GM13977 (cell line): ENCODE measurements around the gene NMT2.

Experiments
- DNase-seq: peaks from one replicate; pipeline ENCODE4 v3.0.0; 2012; ENCODE audit warnings: low spot score
- in situ Hi-C: fragments of 300-500 bp; cut with MboI; formaldehyde crosslinking; loops from one replicate; pipeline ENCODE4 v1.12.0; 2022; ENCODE audit warnings: low sequenced_read_pairs, low pct_unique_long_range_greater_than_20kb, mixed read lengths, inconsistent platforms; ENCODE audit not compliant: unreplicated experiment
- TF ChIP-seq, protein P1 (sequence below): IDR thresholded peaks from 2 replicates; pipeline ENCODE4 v1.5.1; 2012; ENCODE audit warnings: mild to moderate bottlenecking, control low read depth; ENCODE audit not compliant: insufficient read depth; ENCODE audit errors: extremely low read depth, missing control alignments

The NMT2 gene

GRCh38 chr10:15091418-15091817 is 77.1 kb downstream of the NMT2 start:
- TF ChIP-seq, protein P1, sequence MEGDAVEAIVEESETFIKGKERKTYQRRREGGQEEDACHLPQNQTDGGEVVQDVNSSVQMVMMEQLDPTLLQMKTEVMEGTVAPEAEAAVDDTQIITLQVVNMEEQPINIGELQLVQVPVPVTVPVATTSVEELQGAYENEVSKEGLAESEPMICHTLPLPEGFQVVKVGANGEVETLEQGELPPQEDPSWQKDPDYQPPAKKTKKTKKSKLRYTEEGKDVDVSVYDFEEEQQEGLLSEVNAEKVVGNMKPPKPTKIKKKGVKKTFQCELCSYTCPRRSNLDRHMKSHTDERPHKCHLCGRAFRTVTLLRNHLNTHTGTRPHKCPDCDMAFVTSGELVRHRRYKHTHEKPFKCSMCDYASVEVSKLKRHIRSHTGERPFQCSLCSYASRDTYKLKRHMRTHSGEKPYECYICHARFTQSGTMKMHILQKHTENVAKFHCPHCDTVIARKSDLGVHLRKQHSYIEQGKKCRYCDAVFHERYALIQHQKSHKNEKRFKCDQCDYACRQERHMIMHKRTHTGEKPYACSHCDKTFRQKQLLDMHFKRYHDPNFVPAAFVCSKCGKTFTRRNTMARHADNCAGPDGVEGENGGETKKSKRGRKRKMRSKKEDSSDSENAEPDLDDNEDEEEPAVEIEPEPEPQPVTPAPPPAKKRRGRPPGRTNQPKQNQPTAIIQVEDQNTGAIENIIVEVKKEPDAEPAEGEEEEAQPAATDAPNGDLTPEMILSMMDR: no peak
- in situ Hi-C loops: no loop called here
- no peak for DNase-seq

DNA sequence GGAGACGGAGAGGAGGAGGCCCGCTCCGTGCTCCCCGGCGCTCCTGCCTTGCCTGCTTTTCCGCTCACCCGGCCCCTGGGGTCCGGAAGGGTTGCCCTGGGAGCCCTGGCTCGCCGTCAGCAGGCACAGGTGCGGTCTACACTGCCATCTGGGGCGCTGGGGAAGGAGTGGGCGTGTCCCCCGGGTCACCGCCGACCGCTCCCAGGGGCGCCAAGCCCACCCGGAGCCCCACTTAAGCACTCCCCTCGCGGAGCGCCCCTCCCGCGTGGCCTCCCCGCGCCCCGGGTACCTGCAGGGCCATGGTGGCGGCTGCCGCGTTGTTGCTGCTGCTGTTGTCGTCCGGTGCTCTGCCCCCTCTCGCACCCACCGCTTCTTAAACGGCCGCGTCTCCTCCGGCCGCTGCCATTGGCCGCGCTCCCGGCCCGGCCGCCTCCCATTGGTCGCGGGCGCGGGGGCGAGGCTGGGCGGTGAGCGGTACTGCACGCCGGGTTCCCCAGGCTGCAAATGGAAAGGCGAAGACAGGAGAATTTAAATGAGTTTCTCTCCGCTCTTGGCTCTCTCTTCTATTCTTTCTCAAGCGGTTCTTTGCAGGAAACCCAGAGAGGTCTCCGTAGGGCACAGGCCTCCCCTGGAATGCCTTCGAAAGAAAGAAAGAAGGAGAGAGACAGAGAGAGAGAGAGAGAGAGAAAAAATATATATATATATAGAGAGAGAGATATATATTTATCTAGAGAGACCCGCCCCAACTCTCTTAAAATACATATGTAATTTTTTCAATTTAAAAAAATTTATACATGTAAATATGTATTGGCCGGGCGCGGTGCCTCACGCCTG is 79.8 kb downstream of the NMT2 start, which contains the start of gene ACBD7:
TSS of gene ACBD7 (minus strand) at position 349 of the 834 bp plus-strand sequence. CDS start at position 301, 48 bp downstream.
- TF ChIP-seq, protein P1: peak; percentile 5
- in situ Hi-C loops: no loop called here

GRCh38 chr10:15084502-15084922 is 84.0 kb downstream of the NMT2 start:
- no peak for DNase-seq
- in situ Hi-C loops: no loop called here
- TF ChIP-seq, protein P1: no peak

More for the DNA sequence above, 79.8 kb downstream of the NMT2 start, which contains the start of gene ACBD7:
- peak; percentile 93 for DNase-seq

GRCh38 chr10:15083674-15084501 is 84.6 kb downstream of the NMT2 start:
- TF ChIP-seq, protein P1: no peak
- in situ Hi-C loops: no loop called here
- DNase-seq: no peak

- in situ Hi-C loops: no loop called here
- DNase-seq: no peak
- TF ChIP-seq, protein P1: no peak
Observed at GRCh38 chr10:15075421-15075820, 93.1 kb downstream of the NMT2 start.

GRCh38 chr10:15072358-15072757 is 96.1 kb downstream of the NMT2 start:
- in situ Hi-C loops: no loop called here
- TF ChIP-seq, protein P1: no peak
- no peak for DNase-seq
